HepG2 (cell line): Measurements from ENCODE around the gene TMEM258. TPM values are rescaled to one million over a fixed set of nuclear protein-coding genes. Genes with fewer than 3 reads are reported as not detected.

ENCODE experiments used
- ATAC-seq: fragments of 200-7000 bp; cut with Tn5 transposase; 3 replicates; pipeline ENCODE4 v1.9.1; 2020; ENCODE audit warnings: mild to moderate bottlenecking, moderate library complexity
- BruUV-seq: library from RNA; stranded (reverse); fragments of 400-500 nt; replicated peaks from 2 replicates; lab custom pipeline; 2021; lab: Mats Ljungman, UMichigan
- CTCF ChIA-PET: fragments of 300-600 bp; formaldehyde crosslinking; extraction: SDS; loops from one replicate; lab custom pipeline; 2021; ENCODE audit warnings: low total read pairs, inconsistent platforms, low intra/inter-chr PET ratio; lab: Yijun Ruan, JAX
- POLR2A ChIA-PET: fragments of 350-600 bp; sonication (Branson Sonifier 250); formaldehyde crosslinking; loops from one replicate; lab custom pipeline; 2020; ENCODE audit warnings: antibody characterized with exemption, inconsistent platforms; lab: Yijun Ruan, JAX
- DNase-seq: peaks from one replicate; pipeline ENCODE4 v3.0.0-alpha.2; 2015; ENCODE audit warnings: low spot score
- FAIRE-seq: peaks from 3 replicates; lab custom pipeline; 2011; peaks lifted over from hg19 to GRCh38; lab: Jason Lieb, UNC
- H2AFZ ChIP-seq: one replicate; pipeline ENCODE4 v1.6.1; 2011; ENCODE audit warnings: low read length, inconsistent platforms
- H3K27ac ChIP-seq: fragments of 300-600 bp; 3 replicates; pipeline ENCODE4 v1.8.0; 2011; ENCODE audit warnings: mixed run types, mild to moderate bottlenecking, mixed read lengths, low read length, inconsistent platforms; ENCODE audit not compliant: insufficient read depth; ENCODE audit errors: extremely low read length
- H3K27me3 ChIP-seq, 2 experiments: fragments of 200-600 bp in 1 of 2; 2 replicates in 1 of 2; 3 replicates in 1 of 2; pipeline versions ENCODE4 v1.6.0 to v1.8.0; 2011; ENCODE audit warnings: low read length in 2 of 2, mild to moderate bottlenecking in 2 of 2, moderate library complexity in 2 of 2, inconsistent platforms in 1 of 2; ENCODE audit not compliant: insufficient read depth in 2 of 2, control insufficient read depth in 1 of 2
- H3K36me3 ChIP-seq, 2 experiments: fragments of 200-600 bp in 1 of 2; replicated peaks in 1 of 2; 2 replicates in 1 of 2; 3 replicates in 1 of 2; pipeline versions ENCODE4 v1.5.1 to v1.8.0; 2011; ENCODE audit warnings: low read length in 2 of 2, inconsistent platforms in 1 of 2; ENCODE audit not compliant: insufficient read depth in 2 of 2, control insufficient read depth in 1 of 2
- H3K4me1 ChIP-seq: 2 replicates; pipeline ENCODE4 v1.5.1; 2012; ENCODE audit warnings: low read length, inconsistent platforms; ENCODE audit not compliant: insufficient read depth
- H3K4me2 ChIP-seq: 2 replicates; pipeline ENCODE4 v1.6.0; 2011; ENCODE audit warnings: low read depth, low read length, inconsistent platforms
- H3K4me3 ChIP-seq, 3 experiments: fragments of 200-600 bp in 1 of 3; sonication (generic), shearing (Covaris generic) in 1 of 3; replicated peaks in 1 of 3; 2 replicates each; pipeline ENCODE4 v1.5.1; 2011 to 2016; ENCODE audit warnings: low read length in 3 of 3, inconsistent platforms in 2 of 3, low read depth in 2 of 3, mild to moderate bottlenecking in 2 of 3, control low read depth in 1 of 3, mixed read lengths in 1 of 3; ENCODE audit not compliant: insufficient read depth in 1 of 3
- H3K79me2 ChIP-seq: one replicate; pipeline ENCODE4 v1.6.1; 2011; ENCODE audit warnings: low read length, inconsistent platforms; ENCODE audit not compliant: insufficient read depth
- H3K9ac ChIP-seq: 2 replicates; pipeline ENCODE4 v1.6.0; 2011; ENCODE audit warnings: mild to moderate bottlenecking, low read depth, low read length, inconsistent platforms; ENCODE audit not compliant: insufficient read depth
- H3K9me3 ChIP-seq: 2 replicates; pipeline ENCODE4 v1.5.1; 2012; ENCODE audit warnings: mild to moderate bottlenecking, low read length
- H4K20me1 ChIP-seq: 2 replicates; pipeline ENCODE4 v1.6.0; 2011; ENCODE audit warnings: inconsistent platforms, mild to moderate bottlenecking, low read length, moderate library complexity; ENCODE audit not compliant: insufficient read depth
- CEBPZ ChIP-seq: IDR thresholded peaks from 2 replicates; pipeline ENCODE4 v1.6.1; 2012; ENCODE audit warnings: low read length, improper control_type of control experiment
- ISX ChIP-seq: sonication (generic); formaldehyde crosslinking; conservative IDR thresholded peaks from 2 replicates; pipeline ENCODE4 v1.5.0; 2020; ENCODE audit warnings: missing genetic modification reagents
- PHB2 ChIP-seq: fragments of 450-650 bp; IDR thresholded peaks from 2 replicates; pipeline ENCODE4 v1.6.1; 2018; ENCODE audit not compliant: partially characterized antibody
- SMAD9 ChIP-seq: sonication (generic); formaldehyde crosslinking; IDR thresholded peaks from 2 replicates; pipeline ENCODE4 v1.5.1; 2020; ENCODE audit warnings: mild to moderate bottlenecking, missing genetic modification reagents
- STAG1 ChIP-seq: sonication (generic); formaldehyde crosslinking; IDR thresholded peaks from 2 replicates; pipeline ENCODE4 v1.4.0; 2020; ENCODE audit warnings: missing genetic modification reagents
- ZNF629 ChIP-seq: sonication (generic); formaldehyde crosslinking; conservative IDR thresholded peaks from 2 replicates; pipeline ENCODE4 v1.5.0; 2020; ENCODE audit warnings: missing genetic modification reagents
- ZSCAN21 ChIP-seq: sonication (generic); formaldehyde crosslinking; IDR thresholded peaks from 2 replicates; pipeline ENCODE4 v1.8.0; 2022; ENCODE audit warnings: mild to moderate bottlenecking, missing genetic modification reagents, moderate library complexity, borderline replicate concordance
- WGBS: methylation state at CpG from one replicate; pipeline ENCODE4 v1.1.6; 2017; ENCODE audit warnings: low lambda C conversion rate; 5-methylcytosine and 5-hydroxymethylcytosine counted together
- in situ Hi-C: cut with HindIII; loops from 2 replicates; pipeline ENCODE4 v1.10.0; 2017; ENCODE audit warnings: low pct_unique_long_range_greater_than_20kb; ENCODE audit not compliant: extremely low pct_ligation_motif_present
- intact Hi-C: fragments of 100-400 bp; cut with micrococcal nuclease; formaldehyde crosslinking; loops from one replicate; pipeline ENCODE4 v1.10.0; 2022; ENCODE audit not compliant: unreplicated experiment
- polyA plus RNA-seq, 8 experiments: library from polyadenylated mRNA; depleted of rRNA in 3 of 8; stranded (reverse) in 7 of 8; unstranded in 1 of 8; fragments of >200 nt; fragmentation: Illumina TruSeq in 4 of 8; extraction: Trizol in 4 of 8; gene quantifications; 2 replicates each; pipeline versions ENCODE4 v1.2.1 to v1.2.3, GENCODE V29; 2011 to 2016; ENCODE audit warnings: low read depth in 4 of 8, missing spikeins in 1 of 8, mixed read lengths in 1 of 8; ENCODE audit not compliant: insufficient read depth in 1 of 8
- total RNA-seq, 5 experiments: library from RNA; depleted of rRNA; stranded (reverse); fragments of >200 nt; fragmentation: Illumina TruSeq; extraction: Trizol; gene quantifications; 2 replicates each; pipeline ENCODE4 v1.2.3, GENCODE V29; 2016; ENCODE audit warnings: low read depth in 1 of 5
- TF ChIP-seq, protein P1 (sequence below): sonication (generic); formaldehyde crosslinking; IDR thresholded peaks from 2 replicates; pipeline ENCODE4 v1.5.0; 2020; ENCODE audit warnings: mild to moderate bottlenecking, missing genetic modification reagents, moderate library complexity
- TF ChIP-seq, protein P2 (sequence below): sonication (generic); formaldehyde crosslinking; IDR thresholded peaks from 2 replicates; pipeline ENCODE4 v1.9.0; 2021; ENCODE audit warnings: mild to moderate bottlenecking, missing genetic modification reagents

The TMEM258 gene
- total and polyA plus RNA-seq, 2 of the 13 experiments (the other 11 are each of a cell fraction or from before 2014, with no cell fraction given) = 175 to 424 TPM

DNA sequence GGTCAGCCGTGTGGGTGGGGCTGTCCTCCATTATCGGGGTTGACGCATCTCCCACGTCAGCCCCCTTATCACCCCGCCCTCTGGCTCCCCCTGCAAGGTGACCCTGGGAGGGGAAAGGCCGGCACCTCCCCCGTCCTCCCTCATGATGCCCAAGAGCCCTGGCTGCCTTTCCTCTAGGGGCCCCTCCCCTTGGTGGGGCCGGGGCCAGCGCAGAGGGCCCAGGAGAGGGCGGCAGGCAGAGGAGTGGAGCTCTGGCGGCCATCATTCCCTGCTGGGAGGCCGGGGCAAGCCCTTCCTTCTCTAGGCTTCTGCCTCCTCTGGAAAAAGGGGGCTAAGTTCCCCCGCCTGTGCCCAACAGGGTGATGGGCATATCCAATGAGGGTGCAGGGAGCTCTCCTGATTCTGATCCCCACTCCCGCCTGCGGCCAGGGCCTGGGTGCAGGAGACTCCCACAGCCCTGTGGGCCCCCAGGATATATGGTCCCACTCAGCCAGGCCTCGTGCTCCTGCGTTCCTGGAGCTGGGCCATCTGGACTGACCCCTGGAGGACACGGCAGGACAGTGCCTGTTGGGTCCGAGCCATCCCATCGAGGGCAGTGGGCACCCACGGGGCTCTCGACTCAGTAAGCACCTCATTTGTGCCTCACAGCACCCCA is 27.7 kb downstream of the TMEM258 start (continued):
- TF ChIP-seq, protein P1, sequence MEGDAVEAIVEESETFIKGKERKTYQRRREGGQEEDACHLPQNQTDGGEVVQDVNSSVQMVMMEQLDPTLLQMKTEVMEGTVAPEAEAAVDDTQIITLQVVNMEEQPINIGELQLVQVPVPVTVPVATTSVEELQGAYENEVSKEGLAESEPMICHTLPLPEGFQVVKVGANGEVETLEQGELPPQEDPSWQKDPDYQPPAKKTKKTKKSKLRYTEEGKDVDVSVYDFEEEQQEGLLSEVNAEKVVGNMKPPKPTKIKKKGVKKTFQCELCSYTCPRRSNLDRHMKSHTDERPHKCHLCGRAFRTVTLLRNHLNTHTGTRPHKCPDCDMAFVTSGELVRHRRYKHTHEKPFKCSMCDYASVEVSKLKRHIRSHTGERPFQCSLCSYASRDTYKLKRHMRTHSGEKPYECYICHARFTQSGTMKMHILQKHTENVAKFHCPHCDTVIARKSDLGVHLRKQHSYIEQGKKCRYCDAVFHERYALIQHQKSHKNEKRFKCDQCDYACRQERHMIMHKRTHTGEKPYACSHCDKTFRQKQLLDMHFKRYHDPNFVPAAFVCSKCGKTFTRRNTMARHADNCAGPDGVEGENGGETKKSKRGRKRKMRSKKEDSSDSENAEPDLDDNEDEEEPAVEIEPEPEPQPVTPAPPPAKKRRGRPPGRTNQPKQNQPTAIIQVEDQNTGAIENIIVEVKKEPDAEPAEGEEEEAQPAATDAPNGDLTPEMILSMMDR (CRISPR knock-in tag) = peak; percentile 37; the same call in 1 of the 2 replicates
- no peak for TF ChIP-seq CEBPZ
- 0 out of 2 replicates have a peak, but pooled peaks have one; percentile 9 for TF ChIP-seq STAG1 (CRISPR knock-in tag)
- TF ChIP-seq SMAD9 = no peak
- no peak for TF ChIP-seq ISX (CRISPR knock-in tag)

DNA sequence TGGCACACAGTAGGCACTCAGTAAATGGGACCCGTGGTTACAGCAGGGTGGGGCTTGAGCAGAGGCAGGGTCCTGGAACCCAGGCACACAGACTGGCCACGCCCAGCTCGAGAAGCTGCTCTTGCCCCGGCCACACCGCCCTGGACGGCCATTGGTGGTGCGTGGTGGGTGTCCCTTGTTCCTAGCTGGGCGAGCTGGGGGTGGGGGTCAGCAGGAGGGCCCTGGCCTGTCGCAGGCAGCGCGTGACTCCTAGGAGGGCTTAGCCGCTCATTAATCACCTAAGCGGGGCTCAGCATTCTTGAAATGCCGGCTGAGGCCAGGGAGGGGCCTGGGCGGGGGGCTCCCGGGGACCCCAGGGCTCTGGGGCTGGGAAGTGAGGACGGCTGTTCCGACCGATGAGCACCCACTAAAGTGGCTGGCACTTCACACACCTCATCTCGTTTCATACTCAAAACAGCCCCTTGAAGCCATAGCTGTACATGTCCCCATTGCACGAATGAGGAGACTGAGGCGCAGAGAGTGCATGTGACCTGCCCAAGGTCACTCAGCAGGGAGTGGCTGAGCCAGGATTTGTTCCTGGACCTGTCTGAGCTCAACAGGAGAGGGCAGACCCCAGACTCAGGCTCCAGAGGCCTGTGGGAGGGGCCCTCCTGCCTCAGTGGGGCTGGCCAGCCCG is 28.3 kb downstream of the TMEM258 start:
- TF ChIP-seq PHB2 (no peak), ZSCAN21 (CRISPR knock-in tag) (no peak), ZNF629 (CRISPR knock-in tag) (peak; percentile 88)
- TF ChIP-seq, protein P2, sequence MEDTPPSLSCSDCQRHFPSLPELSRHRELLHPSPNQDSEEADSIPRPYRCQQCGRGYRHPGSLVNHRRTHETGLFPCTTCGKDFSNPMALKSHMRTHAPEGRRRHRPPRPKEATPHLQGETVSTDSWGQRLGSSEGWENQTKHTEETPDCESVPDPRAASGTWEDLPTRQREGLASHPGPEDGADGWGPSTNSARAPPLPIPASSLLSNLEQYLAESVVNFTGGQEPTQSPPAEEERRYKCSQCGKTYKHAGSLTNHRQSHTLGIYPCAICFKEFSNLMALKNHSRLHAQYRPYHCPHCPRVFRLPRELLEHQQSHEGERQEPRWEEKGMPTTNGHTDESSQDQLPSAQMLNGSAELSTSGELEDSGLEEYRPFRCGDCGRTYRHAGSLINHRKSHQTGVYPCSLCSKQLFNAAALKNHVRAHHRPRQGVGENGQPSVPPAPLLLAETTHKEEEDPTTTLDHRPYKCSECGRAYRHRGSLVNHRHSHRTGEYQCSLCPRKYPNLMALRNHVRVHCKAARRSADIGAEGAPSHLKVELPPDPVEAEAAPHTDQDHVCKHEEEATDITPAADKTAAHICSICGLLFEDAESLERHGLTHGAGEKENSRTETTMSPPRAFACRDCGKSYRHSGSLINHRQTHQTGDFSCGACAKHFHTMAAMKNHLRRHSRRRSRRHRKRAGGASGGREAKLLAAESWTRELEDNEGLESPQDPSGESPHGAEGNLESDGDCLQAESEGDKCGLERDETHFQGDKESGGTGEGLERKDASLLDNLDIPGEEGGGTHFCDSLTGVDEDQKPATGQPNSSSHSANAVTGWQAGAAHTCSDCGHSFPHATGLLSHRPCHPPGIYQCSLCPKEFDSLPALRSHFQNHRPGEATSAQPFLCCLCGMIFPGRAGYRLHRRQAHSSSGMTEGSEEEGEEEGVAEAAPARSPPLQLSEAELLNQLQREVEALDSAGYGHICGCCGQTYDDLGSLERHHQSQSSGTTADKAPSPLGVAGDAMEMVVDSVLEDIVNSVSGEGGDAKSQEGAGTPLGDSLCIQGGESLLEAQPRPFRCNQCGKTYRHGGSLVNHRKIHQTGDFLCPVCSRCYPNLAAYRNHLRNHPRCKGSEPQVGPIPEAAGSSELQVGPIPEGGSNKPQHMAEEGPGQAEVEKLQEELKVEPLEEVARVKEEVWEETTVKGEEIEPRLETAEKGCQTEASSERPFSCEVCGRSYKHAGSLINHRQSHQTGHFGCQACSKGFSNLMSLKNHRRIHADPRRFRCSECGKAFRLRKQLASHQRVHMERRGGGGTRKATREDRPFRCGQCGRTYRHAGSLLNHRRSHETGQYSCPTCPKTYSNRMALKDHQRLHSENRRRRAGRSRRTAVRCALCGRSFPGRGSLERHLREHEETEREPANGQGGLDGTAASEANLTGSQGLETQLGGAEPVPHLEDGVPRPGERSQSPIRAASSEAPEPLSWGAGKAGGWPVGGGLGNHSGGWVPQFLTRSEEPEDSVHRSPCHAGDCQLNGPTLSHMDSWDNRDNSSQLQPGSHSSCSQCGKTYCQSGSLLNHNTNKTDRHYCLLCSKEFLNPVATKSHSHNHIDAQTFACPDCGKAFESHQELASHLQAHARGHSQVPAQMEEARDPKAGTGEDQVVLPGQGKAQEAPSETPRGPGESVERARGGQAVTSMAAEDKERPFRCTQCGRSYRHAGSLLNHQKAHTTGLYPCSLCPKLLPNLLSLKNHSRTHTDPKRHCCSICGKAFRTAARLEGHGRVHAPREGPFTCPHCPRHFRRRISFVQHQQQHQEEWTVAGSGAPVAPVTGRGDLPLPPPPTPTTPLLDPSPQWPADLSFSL (CRISPR knock-in tag) = no peak
- DNase-seq (no peak), ATAC-seq (no peak), FAIRE-seq (no peak)
- H3K4me2 ChIP-seq = no peak overlapping the region
- WGBS = 98% methylated on average over 9 of the region's 23 CpGs
- peaks cover 9% of the 10 kb centered on the region for H3K79me2 ChIP-seq
- 0 out of 2 replicates have a peak, but pooled peaks cover 2% of the 10 kb centered on the region for H4K20me1 ChIP-seq
- BruUV-seq = no TSS peak
- H3K4me3 ChIP-seq = no peak overlapping the region
- no peak overlapping the region for H2AFZ ChIP-seq
- CTCF ChIA-PET = no interaction called here
- no peaks in the 10 kb centered on the region; a peak in 1 of 5 replicates for H3K36me3 ChIP-seq
- in situ Hi-C loops (no loop called here), intact Hi-C loops (no loop called here)
- no peaks in the 10 kb centered on the region for H3K9me3 ChIP-seq
- no peak overlapping the region for H3K9ac ChIP-seq
- no peaks in the 10 kb centered on the region for H3K27me3 ChIP-seq
- POLR2A ChIA-PET = no interaction called here
- no peak overlapping the region for H3K27ac ChIP-seq
- peaks cover 49% of the 10 kb centered on the region for H3K4me1 ChIP-seq
